Diencephalon (tissue), 1 donor: ENCODE results near the gene FKBP5. TPM values are rescaled to one million over a fixed set of nuclear protein-coding genes. Genes with fewer than 3 reads are reported as not detected.

ENCODE experiments used
- small RNA-seq: library from RNA; depleted of rRNA; stranded (forward); fragments of <200 nt; gene quantifications from one replicate; pipeline ENCODE3, GENCODE V24; 2014
- total RNA-seq: library from RNA; depleted of rRNA; stranded (reverse); fragments of >200 nt; gene quantifications from one replicate; pipeline ENCODE4 v1.2.3, GENCODE V29; 2014

The FKBP5 gene
- 3.2 TPM for total RNA-seq

DNA sequence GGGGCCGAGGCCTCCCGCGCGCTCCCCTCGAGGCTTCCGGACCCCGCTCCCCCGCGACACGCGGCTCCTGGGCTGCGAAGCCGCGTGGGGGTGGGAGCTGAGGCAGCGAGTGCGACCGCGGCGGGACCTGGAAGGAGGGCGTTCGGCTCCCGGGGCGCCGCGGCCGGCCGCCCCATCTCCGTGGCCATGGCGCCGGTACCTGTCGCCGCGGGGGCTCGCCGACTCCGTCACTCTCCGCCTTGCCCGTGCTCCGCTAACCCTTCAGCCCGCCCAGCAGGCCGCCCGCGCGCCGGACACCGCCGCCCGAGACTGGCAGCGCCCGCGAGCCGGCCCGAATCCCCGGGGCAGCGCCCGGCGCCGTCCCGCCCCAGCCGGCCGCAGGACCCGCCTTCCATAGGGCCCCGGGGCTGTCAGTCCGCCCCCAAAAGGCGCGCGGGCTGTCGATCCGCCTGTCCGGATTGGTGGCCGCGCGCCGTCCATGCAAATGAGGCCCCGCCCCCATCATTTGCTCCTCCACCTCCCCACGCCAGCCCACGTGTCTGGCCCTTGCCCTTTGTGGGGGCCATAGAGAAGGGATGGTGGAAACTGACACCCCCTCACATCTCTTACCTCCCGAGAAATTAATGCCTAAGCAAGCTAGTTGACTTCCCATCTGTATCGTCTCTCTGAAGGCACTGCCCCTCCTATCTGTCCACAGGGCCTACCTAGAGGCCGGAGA, at the start of gene FKBP5:
TSS of gene FKBP5 (minus strand) at position 311 of the 718 bp plus-strand sequence. CDS start 46,091 bp downstream, outside the sequence.

DNA sequence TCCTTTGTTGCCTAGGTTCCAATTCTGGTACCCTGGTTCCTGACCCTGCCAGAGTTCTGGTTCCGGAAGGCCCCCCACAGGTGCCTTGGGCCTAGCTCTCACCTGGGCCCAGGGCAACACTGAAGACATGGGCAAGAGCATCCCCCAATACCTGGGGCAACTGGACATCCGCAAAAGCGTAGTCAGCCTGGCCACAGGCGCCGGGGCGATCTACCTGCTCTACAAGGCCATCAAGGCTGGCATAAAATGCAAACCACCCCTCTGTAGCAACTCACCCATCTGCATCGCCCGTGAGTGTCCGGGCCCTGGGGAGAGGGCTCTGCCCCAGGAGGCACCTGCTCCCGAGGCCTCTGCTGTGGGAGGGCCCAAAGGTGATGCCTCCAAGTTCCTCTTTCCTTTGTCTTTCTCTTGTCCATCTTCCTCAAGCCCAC, 48.3 kb upstream of the FKBP5 start, which contains the start of gene ARMC12:
TSS of gene ARMC12 (plus strand) at position 51 of the 431 bp plus-strand sequence. CDS start at position 128, 77 bp downstream.

Small RNA genes within 50 kb of the gene (small RNA-seq; reads per million reads assigned to genes)
- gene MIR5690 (not detected), gene RF00561 (not detected)

Other genes with a start within 250 kb of the FKBP5 start
- gene FANCE, start 236.6 kb downstream of the FKBP5 start, total RNA-seq = 8.8 TPM
- gene RPL10A, start 220.5 kb downstream of the FKBP5 start, total RNA-seq = 977 TPM
- gene TEAD3, start 191.8 kb downstream of the FKBP5 start, total RNA-seq = 0.23 TPM
- not detected for gene TULP1, start 176.0 kb downstream of the FKBP5 start, total RNA-seq
- gene ARMC12, start 48.1 kb upstream of the FKBP5 start, total RNA-seq = not detected
- gene CLPSL2, start 87.7 kb upstream of the FKBP5 start, total RNA-seq = not detected
- not detected for gene CLPSL1, start 92.1 kb upstream of the FKBP5 start, total RNA-seq
- not detected for gene CLPS, start 108.4 kb upstream of the FKBP5 start, total RNA-seq
- gene LHFPL5, start 116.4 kb upstream of the FKBP5 start, total RNA-seq = 2.1 TPM
- 87.7 TPM for gene SRPK1, start 232.2 kb upstream of the FKBP5 start, total RNA-seq